Thyroid gland (tissue), 4 donors: ENCODE results near the gene GNG7.

ENCODE experiments used
- CTCF ChIP-seq, 6 experiments: fragments of 200-600 bp in 3 of 6; fragments of 450-650 bp in 3 of 6; sonication (generic) in 3 of 6; IDR thresholded peaks; one replicate each; pipeline ENCODE4 v1.5.1; 2016 to 2019; ENCODE audit warnings: antibody characterized with exemption in 6 of 6, mild to moderate bottlenecking in 2 of 6, inconsistent platforms in 1 of 6, moderate library complexity in 1 of 6
- POLR2A ChIP-seq, 2 donors: fragments of 450-650 bp; IDR thresholded peaks; one replicate each; pipeline ENCODE4 v1.6.1; 2017; ENCODE audit warnings: antibody characterized with exemption in 2 of 2, mild to moderate bottlenecking in 2 of 2, moderate library complexity in 1 of 2

- TF ChIP-seq POLR2A (IDR thresholded peaks at IDR 0.05) (no peak), CTCF (IDR thresholded peaks at IDR 0.05) (no peak)
These were observed 84.9 kb downstream of the GNG7 start for GRCh38 chr19:2617393-2618165.
